Neuronal stem cell (in vitro differentiated cells): ENCODE results near the gene VPS8.

Experiments
- DNase-seq: peaks from one replicate; pipeline ENCODE4 v3.0.0-alpha.2; 2013; ENCODE audit warnings: low spot score
- H2AFZ ChIP-seq: one replicate; pipeline ENCODE4 v1.6.1; 2013; ENCODE audit warnings: mild to moderate bottlenecking, low read length, inconsistent platforms
- H2AK5ac ChIP-seq: 2 replicates; pipeline ENCODE4 v1.6.1; 2013; ENCODE audit warnings: low read depth, mild to moderate bottlenecking, inconsistent platforms, low read length, moderate library complexity, mixed read lengths
- H2BK120ac ChIP-seq: 2 replicates; pipeline ENCODE4 v1.6.1; 2013; ENCODE audit warnings: low read depth, mild to moderate bottlenecking, inconsistent platforms, low read length, moderate library complexity, mixed read lengths
- H2BK12ac ChIP-seq: one replicate; pipeline ENCODE4 v1.6.1; 2013; ENCODE audit warnings: low read length, inconsistent platforms
- H2BK15ac ChIP-seq: 2 replicates; pipeline ENCODE4 v1.6.1; 2013; ENCODE audit warnings: mild to moderate bottlenecking, low read length, inconsistent platforms, mixed read lengths
- H2BK5ac ChIP-seq: one replicate; pipeline ENCODE4 v1.6.1; 2013; ENCODE audit warnings: inconsistent platforms, mild to moderate bottlenecking, low read length, moderate library complexity
- H3K14ac ChIP-seq: one replicate; pipeline ENCODE4 v1.6.1; 2013; ENCODE audit warnings: low read length, inconsistent platforms
- H3K18ac ChIP-seq: 2 replicates; pipeline ENCODE4 v1.6.1; 2013; ENCODE audit warnings: low read length, inconsistent platforms
- H3K23ac ChIP-seq: 2 replicates; pipeline ENCODE4 v1.6.1; 2013; ENCODE audit warnings: low read depth, mild to moderate bottlenecking, mixed read lengths, low read length, inconsistent platforms; ENCODE audit not compliant: poor library complexity
- H3K27ac ChIP-seq: replicated peaks from 3 replicates; pipeline ENCODE4 v1.5.1; 2013; ENCODE audit warnings: low read length, inconsistent platforms
- H3K27me3 ChIP-seq, 3 experiments: 2 replicates each; pipeline ENCODE4 v1.6.1; 2013; ENCODE audit warnings: low read length in 3 of 3, mild to moderate bottlenecking in 2 of 3, inconsistent platforms in 1 of 3, low read depth in 1 of 3, mixed read lengths in 1 of 3, moderate library complexity in 1 of 3; ENCODE audit not compliant: control insufficient read depth in 3 of 3, insufficient read depth in 3 of 3
- H3K36me3 ChIP-seq, 2 donors: replicated peaks in 1 of 2; 2 replicates each; pipeline ENCODE4 v1.6.1; 2013; ENCODE audit warnings: low read length in 2 of 2; ENCODE audit not compliant: control insufficient read depth in 2 of 2, insufficient read depth in 2 of 2
- H3K4ac ChIP-seq: 2 replicates; pipeline ENCODE4 v1.6.1; 2013; ENCODE audit warnings: inconsistent platforms, mild to moderate bottlenecking, low read length, moderate library complexity
- H3K4me1 ChIP-seq, 2 donors: 1 replicate in 1 of 2; 2 replicates in 1 of 2; pipeline ENCODE4 v1.6.1; 2013; ENCODE audit warnings: low read length in 2 of 2, low read depth in 1 of 2; ENCODE audit not compliant: control insufficient read depth in 2 of 2, insufficient read depth in 1 of 2
- H3K4me2 ChIP-seq: one replicate; pipeline ENCODE4 v1.6.1; 2013; ENCODE audit warnings: mild to moderate bottlenecking, low read length, inconsistent platforms; ENCODE audit not compliant: insufficient read depth, poor library complexity, severe bottlenecking
- H3K4me3 ChIP-seq, 2 donors: 2 replicates each; pipeline ENCODE4 v1.5.1; 2013; ENCODE audit warnings: low read length in 2 of 2, mild to moderate bottlenecking in 2 of 2, inconsistent platforms in 1 of 2, moderate library complexity in 1 of 2
- H3K79me1 ChIP-seq: one replicate; pipeline ENCODE4 v1.6.1; 2013; ENCODE audit warnings: low read depth, mild to moderate bottlenecking, inconsistent platforms, low read length, moderate library complexity
- H3K9ac ChIP-seq: one replicate; pipeline ENCODE4 v1.6.1; 2013; ENCODE audit warnings: mild to moderate bottlenecking, low read depth, low read length, inconsistent platforms; ENCODE audit not compliant: poor library complexity
- H3K9me3 ChIP-seq, 2 donors: replicated peaks in 1 of 2; 2 replicates each; pipeline versions ENCODE3 to v1.6.1; 2013; ENCODE audit warnings: low read length in 2 of 2, mild to moderate bottlenecking in 2 of 2, inconsistent platforms in 1 of 2, low read depth in 1 of 2, mixed read lengths in 1 of 2, moderate library complexity in 1 of 2; ENCODE audit not compliant: control insufficient read depth in 2 of 2, insufficient read depth in 1 of 2
- H4K8ac ChIP-seq: one replicate; pipeline ENCODE4 v1.6.1; 2013; ENCODE audit warnings: low read depth, mild to moderate bottlenecking, inconsistent platforms, low read length, moderate library complexity
- H4K91ac ChIP-seq: one replicate; pipeline ENCODE4 v1.6.1; 2013; ENCODE audit warnings: low read length, low read depth, mild to moderate bottlenecking, inconsistent platforms; ENCODE audit not compliant: poor library complexity
- WGBS, 2 donors: extraction: QIAGEN DNeasy Blood & Tissue Kit; methylation state at CpG; one replicate each; pipeline ENCODE4 v1.1.7; 2013; ENCODE audit warnings: missing lambda C conversion rate in 2 of 2, mixed read lengths in 1 of 2; ENCODE audit not compliant: insufficient read length in 2 of 2, insufficient replicate concordance in 1 of 2; ENCODE audit errors: extremely low coverage in 2 of 2; 5-methylcytosine and 5-hydroxymethylcytosine counted together

The VPS8 gene

DNA sequence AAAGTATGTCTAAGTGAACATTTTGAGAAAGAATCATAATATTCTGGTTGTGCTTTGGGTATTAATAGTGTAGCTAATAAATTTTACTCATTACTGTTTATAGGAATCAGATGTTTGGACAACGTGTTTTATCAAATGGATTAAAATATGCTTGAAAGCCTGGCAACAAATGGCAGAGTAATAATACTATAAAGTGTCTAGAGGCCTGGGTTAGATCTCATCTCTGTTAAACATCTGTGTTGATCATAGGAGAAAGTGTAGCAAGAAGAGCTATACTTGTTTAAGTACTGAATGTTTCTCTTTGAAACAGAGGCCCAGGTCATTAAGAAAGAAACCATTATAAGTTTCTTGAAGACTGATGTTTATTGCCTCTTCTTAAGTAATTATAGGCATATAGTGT is 30.5 kb downstream of the VPS8 start:
- Histone ChIP-seq H3K27ac (no peak overlapping the region), H3K18ac (no peak overlapping the region)
- no CpG with 5 or more reads among the region's 1 CpG for WGBS, 2 donors

DNA sequence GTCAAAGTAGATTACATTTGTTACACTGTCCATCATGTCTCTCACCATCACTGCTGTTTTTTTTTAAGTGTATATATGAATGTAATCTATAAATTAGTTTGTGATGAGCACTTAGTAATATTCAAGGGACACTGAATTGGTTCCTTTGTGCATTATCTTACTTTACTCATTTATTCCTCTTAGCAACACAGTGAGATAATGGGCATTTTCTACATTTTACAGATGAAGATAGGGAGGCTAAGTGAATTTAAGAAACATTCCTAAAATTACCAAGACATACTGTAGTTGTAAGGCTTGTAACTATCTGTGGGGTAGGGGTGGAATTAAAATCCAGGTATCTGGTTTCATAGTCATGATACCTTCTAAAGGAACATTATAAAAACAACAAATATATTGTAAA is 33.9 kb downstream of the VPS8 start:
- H3K27ac ChIP-seq: no peak overlapping the region
- no peak overlapping the region for H3K4me2 ChIP-seq
- H2BK5ac ChIP-seq: no peak overlapping the region
- DNase-seq: no peak
- H3K9me3 ChIP-seq: no peaks in the 10 kb centered on the region
- H3K23ac ChIP-seq: no peak overlapping the region
- no peaks in the 10 kb centered on the region for H3K4me1 ChIP-seq
- H2BK12ac ChIP-seq: no peak overlapping the region
- H3K36me3 ChIP-seq: peaks cover 0 to 5% of the 10 kb centered on the region in 2 donors
- H2AK5ac ChIP-seq: no peak overlapping the region
- H3K27me3 ChIP-seq: no peaks in the 10 kb centered on the region
- no peak overlapping the region for H4K91ac ChIP-seq
- no peak overlapping the region for H3K9ac ChIP-seq
- no peak overlapping the region for H3K4me3 ChIP-seq
- no peaks in the 10 kb centered on the region for H3K79me1 ChIP-seq
- H2BK15ac ChIP-seq: no peak overlapping the region
- no peak overlapping the region for H2AFZ ChIP-seq
- H2BK120ac ChIP-seq: no peak overlapping the region
- H3K4ac ChIP-seq: no peak overlapping the region
- H3K14ac ChIP-seq: no peak overlapping the region
- no peak overlapping the region for H3K18ac ChIP-seq
- H4K8ac ChIP-seq: no peak overlapping the region

More for the DNA sequence above, 30.5 kb downstream of the VPS8 start:
- no peak overlapping the region for H3K4ac ChIP-seq
- H2BK12ac ChIP-seq: no peak overlapping the region
- H3K9ac ChIP-seq: no peak overlapping the region
- no peak overlapping the region for H2AFZ ChIP-seq
- no peak overlapping the region for H3K23ac ChIP-seq
- H4K8ac ChIP-seq: no peak overlapping the region
- no peak overlapping the region for H2AK5ac ChIP-seq
- H4K91ac ChIP-seq: no peak overlapping the region
- no peak overlapping the region for H3K4me3 ChIP-seq
- no peaks in the 10 kb centered on the region for H3K27me3 ChIP-seq
- H2BK5ac ChIP-seq: no peak overlapping the region
- H3K9me3 ChIP-seq: no peaks in the 10 kb centered on the region
- H3K79me1 ChIP-seq: no peaks in the 10 kb centered on the region
- no peak for DNase-seq
- no peak overlapping the region for H3K4me2 ChIP-seq
- no peak overlapping the region for H3K14ac ChIP-seq
- no peaks in the 10 kb centered on the region for H3K4me1 ChIP-seq
- H2BK120ac ChIP-seq: no peak overlapping the region
- H3K36me3 ChIP-seq: no peaks in the 10 kb centered on the region
- no peak overlapping the region for H2BK15ac ChIP-seq

DNA sequence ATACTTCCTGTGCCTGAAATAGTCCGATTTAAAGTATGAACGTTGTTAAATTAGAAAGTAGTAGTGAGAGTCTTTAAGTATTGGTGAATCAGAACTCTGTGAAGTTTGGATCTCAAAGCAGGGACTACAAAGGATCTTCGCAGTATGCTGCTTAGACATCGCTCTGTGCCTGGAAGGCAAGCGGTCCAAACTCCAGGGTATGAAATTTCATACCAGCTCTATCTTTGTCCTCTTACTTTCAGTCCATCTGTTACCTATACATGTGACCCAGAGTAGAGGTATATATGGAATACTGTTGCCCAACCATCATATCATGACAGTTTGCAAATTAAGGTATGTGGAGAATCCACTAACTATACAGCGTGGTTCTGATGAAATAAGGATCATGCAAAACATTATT is 34.5 kb downstream of the VPS8 start:
- DNase-seq: no peak
- no peak overlapping the region for H3K18ac ChIP-seq
- no peak overlapping the region for H2AK5ac ChIP-seq
- 100% methylated on average over 1 of the region's 6 CpGs; no CpG with 5 or more reads in 1 of the 2 donors for whole genome bisulfite sequencing, 2 donors
- no peak overlapping the region for H2BK12ac ChIP-seq
- no peak overlapping the region for H2AFZ ChIP-seq
- no peak overlapping the region for H3K9ac ChIP-seq
- H3K4ac ChIP-seq: no peak overlapping the region
- no peak overlapping the region for H3K27ac ChIP-seq
- no peaks in the 10 kb centered on the region for H3K79me1 ChIP-seq
- H2BK120ac ChIP-seq: no peak overlapping the region
- H2BK15ac ChIP-seq: no peak overlapping the region
- no peak overlapping the region for H2BK5ac ChIP-seq
- H3K27me3 ChIP-seq: no peaks in the 10 kb centered on the region
- H3K36me3 ChIP-seq: peaks cover 0 to 11% of the 10 kb centered on the region in 2 donors
- no peaks in the 10 kb centered on the region for H3K9me3 ChIP-seq
- no peak overlapping the region for H4K8ac ChIP-seq
- no peak overlapping the region for H4K91ac ChIP-seq
- no peak overlapping the region for H3K14ac ChIP-seq
- H3K4me1 ChIP-seq: no peaks in the 10 kb centered on the region
- H3K23ac ChIP-seq: no peak overlapping the region
- no peak overlapping the region for H3K4me3 ChIP-seq
- no peak overlapping the region for H3K4me2 ChIP-seq

DNA sequence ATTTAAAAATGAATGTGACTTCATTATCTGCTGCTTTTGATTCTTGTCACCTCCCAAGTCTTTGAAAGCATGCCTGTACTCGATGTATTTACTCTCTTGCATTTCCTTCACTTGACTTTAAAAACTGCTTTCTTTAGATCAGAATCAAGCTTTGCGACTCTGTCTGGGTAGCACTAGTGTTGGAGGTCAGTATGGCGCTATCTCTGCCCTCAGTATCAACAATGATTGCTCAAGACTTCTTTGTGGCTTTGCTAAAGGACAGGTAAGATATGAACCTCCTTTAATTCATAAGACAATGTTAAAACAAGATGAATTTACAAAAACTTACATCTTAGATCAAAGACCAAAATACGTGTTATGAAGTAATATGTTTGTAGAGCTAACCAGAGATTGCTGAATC is 37.0 kb downstream of the VPS8 start:
- Histone ChIP-seq H3K27ac (no peak overlapping the region), H3K27me3 (no peaks in the 10 kb centered on the region), H3K79me1 (no peaks in the 10 kb centered on the region), H2BK15ac (no peak overlapping the region), H2AK5ac (no peak overlapping the region), H3K14ac (no peak overlapping the region), H3K23ac (no peak overlapping the region), H4K91ac (no peak overlapping the region), H3K18ac (no peak overlapping the region), H3K36me3 (peaks cover 2 to 29% of the 10 kb centered on the region in 2 donors), H3K4me1 (no peaks in the 10 kb centered on the region), H3K4me2 (no peak overlapping the region), H3K9me3 (no peaks in the 10 kb centered on the region), H4K8ac (no peak overlapping the region), H3K4me3 (no peak overlapping the region), H2BK5ac (no peak overlapping the region), H2BK120ac (no peak overlapping the region), H2BK12ac (no peak overlapping the region), H3K4ac (no peak overlapping the region), H2AFZ (no peak overlapping the region), H3K9ac (no peak overlapping the region)
- WGBS, 2 donors: no CpG with 5 or more reads among the region's 4 CpGs
- no peak for DNase-seq
